Measurements from ENCODE around the gene EXOC4. TPM values are rescaled to one million over a fixed set of nuclear protein-coding genes. Genes with fewer than 3 reads are reported as not detected.
A peak's percentile ranks its signal among the peaks of the same experiment; 100 is the strongest.

EXOC4 gene
- total RNA-seq, 2 donors from 2014 or later, result 106 to 115 TPM

- H3K4me3 Mint-ChIP-seq, result no peak overlapping the region
- no peaks in the 10 kb centered on the region for H3K4me1 ChIP-seq (ENCODE audit: control insufficient read depth, insufficient read depth, low read length)
- TF ChIP-seq CTCF (conservative IDR thresholded peaks at IDR 0.05), result no peak
- no peak for DNase-seq
- WGBS, 2 experiments (ENCODE audit: insufficient coverage in 1 of 2, insufficient read length in 1 of 2), result 100% methylated on average over 1 to 2 of the region's 2 CpGs
- H3K27me3 ChIP-seq (ENCODE audit: control insufficient read depth, insufficient read depth, low read length, poor library complexity, severe bottlenecking), result no peaks in the 10 kb centered on the region
- peaks cover 12% of the 10 kb centered on the region for H3K36me3 Mint-ChIP-seq (ENCODE audit: low read depth)
- H3K27me3 Mint-ChIP-seq (ENCODE audit: insufficient read depth), result no peaks in the 10 kb centered on the region
- no peak overlapping the region for H3K27ac Mint-ChIP-seq
- no peak overlapping the region for H3K4me3 ChIP-seq (ENCODE audit: low read length)
- peaks cover 11% of the 10 kb centered on the region for H3K4me1 Mint-ChIP-seq
- H3K9ac ChIP-seq (ENCODE audit: extremely low read depth, low read length, poor library complexity, severe bottlenecking), result no peak overlapping the region
- H3K36me3 ChIP-seq (ENCODE audit: control insufficient read depth, insufficient read depth, low read length), result peaks cover 10% of the 10 kb centered on the region
- no peak overlapping the region for H3K27ac ChIP-seq (ENCODE audit: low read depth, low read length)
- peaks cover 4% of the 10 kb centered on the region for H3K9me3 ChIP-seq (ENCODE audit: control insufficient read depth, low read length)
- no peaks in the 10 kb centered on the region for H3K9me3 Mint-ChIP-seq
Observed at GRCh38 chr7:133999178-133999577, 746.3 kb downstream of the EXOC4 start.

GRCh38 chr7:134004829-134005505, 752.1 kb downstream of the EXOC4 start:
- DNase-seq, result no peak
- Mint-ChIP-seq H3K27ac (no peak overlapping the region), H3K36me3 (ENCODE audit: low read depth) (peaks cover 9% of the 10 kb centered on the region), H3K9me3 (no peaks in the 10 kb centered on the region), H3K4me1 (peaks cover 18% of the 10 kb centered on the region), H3K4me3 (no peak overlapping the region), H3K27me3 (ENCODE audit: insufficient read depth) (no peaks in the 10 kb centered on the region)
- WGBS, 2 experiments (ENCODE audit: insufficient coverage in 1 of 2, insufficient read length in 1 of 2), result 92 to 97% methylated on average over 4 to 6 of the region's 6 CpGs
- H3K4me3 ChIP-seq (ENCODE audit: low read length), result no peak overlapping the region
- no peaks in the 10 kb centered on the region for H3K4me1 ChIP-seq (ENCODE audit: control insufficient read depth, insufficient read depth, low read length)
- peak; percentile 32 for TF ChIP-seq CTCF (conservative IDR thresholded peaks at IDR 0.05)
- H3K27me3 ChIP-seq (ENCODE audit: control insufficient read depth, insufficient read depth, low read length, poor library complexity, severe bottlenecking), result no peaks in the 10 kb centered on the region
- no peak overlapping the region for H3K27ac ChIP-seq (ENCODE audit: low read depth, low read length)
- no peak overlapping the region for H3K9ac ChIP-seq (ENCODE audit: extremely low read depth, low read length, poor library complexity, severe bottlenecking)
- H3K36me3 ChIP-seq (ENCODE audit: control insufficient read depth, insufficient read depth, low read length), result peaks cover 8% of the 10 kb centered on the region
- H3K9me3 ChIP-seq (ENCODE audit: control insufficient read depth, low read length), result no peaks in the 10 kb centered on the region

GRCh38 chr7:134009314-134010110, 756.6 kb downstream of the EXOC4 start:
- peaks cover 2% of the 10 kb centered on the region for H3K4me1 ChIP-seq (ENCODE audit: control insufficient read depth, insufficient read depth, low read length)
- Mint-ChIP-seq H3K27ac (no peak overlapping the region), H3K4me3 (no peak overlapping the region), H3K27me3 (ENCODE audit: insufficient read depth) (no peaks in the 10 kb centered on the region), H3K36me3 (ENCODE audit: low read depth) (peaks cover 20% of the 10 kb centered on the region), H3K4me1 (peaks cover 15% of the 10 kb centered on the region), H3K9me3 (no peaks in the 10 kb centered on the region)
- no peak overlapping the region for H3K27ac ChIP-seq (ENCODE audit: low read depth, low read length)
- TF ChIP-seq CTCF (conservative IDR thresholded peaks at IDR 0.05), result no peak
- no peak for DNase-seq
- H3K9ac ChIP-seq (ENCODE audit: extremely low read depth, low read length, poor library complexity, severe bottlenecking), result no peak overlapping the region
- H3K27me3 ChIP-seq (ENCODE audit: control insufficient read depth, insufficient read depth, low read length, poor library complexity, severe bottlenecking), result no peaks in the 10 kb centered on the region
- H3K36me3 ChIP-seq (ENCODE audit: control insufficient read depth, insufficient read depth, low read length), result peaks cover 12% of the 10 kb centered on the region
- 94 to 100% methylated on average over 2 to 4 of the region's 4 CpGs for WGBS, 2 experiments (ENCODE audit: insufficient coverage in 1 of 2, insufficient read length in 1 of 2)
- H3K9me3 ChIP-seq (ENCODE audit: control insufficient read depth, low read length), result no peaks in the 10 kb centered on the region
- no peak overlapping the region for H3K4me3 ChIP-seq (ENCODE audit: low read length)
